DMS79 treated with DMSO at 0.1 percent for 48 hours (cell line): ENCODE results near the gene SFMBT2.

Experiments used
- DNase-seq: peaks from one replicate; lab custom pipeline; 2025; lab: John Stamatoyannopoulos, UW

SFMBT2 gene

DNA sequence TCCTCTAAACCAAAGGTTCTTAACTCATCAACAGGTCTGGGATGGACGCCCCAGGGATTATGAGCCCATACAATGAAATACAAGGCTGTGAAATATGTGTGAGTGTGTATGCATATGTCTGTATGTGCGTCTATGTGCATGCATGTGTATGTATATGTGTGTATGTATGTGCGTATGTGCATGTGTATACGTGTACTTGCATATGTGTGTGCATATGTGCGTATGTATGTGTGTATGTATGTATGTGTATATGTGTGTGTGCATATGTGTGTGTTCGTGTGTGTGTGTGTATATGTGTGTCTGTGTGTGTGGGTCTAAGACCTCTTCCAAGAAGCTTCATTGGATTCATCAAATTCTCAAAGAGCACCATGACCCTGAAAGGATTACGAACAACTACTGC, 112.3 kb downstream of the SFMBT2 start:
- DNase-seq = no peak

GRCh38 chr10:7297094-7297493, 113.7 kb downstream of the SFMBT2 start:
- DNase-seq = no peak

DNA sequence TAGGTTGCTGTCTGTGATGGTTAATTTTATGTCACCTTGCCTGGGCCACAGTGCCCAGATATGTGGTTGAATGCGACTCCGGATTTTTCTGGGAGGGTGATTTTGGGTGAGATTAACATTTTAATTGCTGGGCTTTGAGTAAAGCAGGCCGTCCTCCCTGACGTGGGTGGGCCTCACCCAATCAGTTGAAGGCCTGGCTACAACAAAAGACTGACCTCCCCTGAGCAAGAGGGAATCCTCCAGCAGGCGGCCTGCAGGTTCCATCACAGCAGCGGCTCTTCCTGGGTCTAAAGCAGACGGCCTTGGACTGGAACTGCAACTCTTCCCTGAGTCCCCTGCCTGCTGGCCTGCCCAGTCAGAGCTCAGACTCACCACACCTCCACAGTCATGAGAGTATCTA, 114.2 kb downstream of the SFMBT2 start:
- no peak for DNase-seq

GRCh38 chr10:7296076-7296475, 114.8 kb downstream of the SFMBT2 start:
- DNase-seq = no peak

DNA sequence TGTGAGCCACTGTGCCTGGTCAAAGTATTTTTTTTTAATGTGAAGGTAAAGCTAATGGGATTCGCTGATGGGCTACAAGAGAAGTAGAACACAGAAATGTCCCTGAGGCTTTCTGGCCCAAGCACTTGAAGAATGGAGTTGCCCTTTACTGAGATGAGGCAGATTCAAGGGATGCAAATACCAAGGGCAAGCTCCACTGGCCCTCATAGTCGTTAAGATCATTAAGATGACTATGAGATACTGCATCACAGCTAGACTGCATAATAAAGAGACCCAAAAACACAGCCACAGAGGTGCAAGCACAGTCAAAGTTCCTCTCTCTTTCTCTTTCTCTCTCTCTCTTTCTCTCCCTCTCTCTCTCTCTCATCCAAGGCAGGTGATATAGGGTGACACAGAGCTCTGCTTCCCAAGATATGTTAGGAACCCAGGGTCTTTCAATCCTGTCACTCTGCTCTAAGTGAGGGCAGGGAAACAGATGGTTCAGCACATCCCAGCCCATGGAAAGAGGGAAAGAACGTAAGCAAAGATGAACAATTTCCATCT, 117.4 kb downstream of the SFMBT2 start:
- no peak for DNase-seq

GRCh38 chr10:7291487-7292270, 119.2 kb downstream of the SFMBT2 start:
- DNase-seq = no peak

- DNase-seq = no peak
Measured at GRCh38 chr10:7288060-7288690, 122.7 kb downstream of the SFMBT2 start.

DNA sequence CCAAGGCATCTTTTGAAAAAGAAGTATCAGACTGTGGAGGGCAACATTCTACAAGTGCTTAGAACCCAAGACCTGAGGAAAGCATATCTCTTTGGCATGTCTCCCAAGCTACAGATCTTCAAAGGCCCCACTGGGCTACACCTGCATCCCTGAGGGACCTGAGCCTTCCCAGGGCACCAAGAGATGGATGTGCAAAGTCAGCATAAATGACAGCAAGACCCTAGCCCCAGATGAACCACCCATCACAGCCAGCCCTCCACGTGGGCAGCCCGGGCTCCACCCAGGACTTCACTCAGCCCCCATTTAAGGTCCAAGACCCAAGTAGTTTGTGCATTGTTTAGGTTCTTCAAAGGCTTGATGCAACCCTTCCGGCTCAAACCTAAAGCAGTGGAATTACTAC, 123.5 kb downstream of the SFMBT2 start:
- no peak for DNase-seq

DNA sequence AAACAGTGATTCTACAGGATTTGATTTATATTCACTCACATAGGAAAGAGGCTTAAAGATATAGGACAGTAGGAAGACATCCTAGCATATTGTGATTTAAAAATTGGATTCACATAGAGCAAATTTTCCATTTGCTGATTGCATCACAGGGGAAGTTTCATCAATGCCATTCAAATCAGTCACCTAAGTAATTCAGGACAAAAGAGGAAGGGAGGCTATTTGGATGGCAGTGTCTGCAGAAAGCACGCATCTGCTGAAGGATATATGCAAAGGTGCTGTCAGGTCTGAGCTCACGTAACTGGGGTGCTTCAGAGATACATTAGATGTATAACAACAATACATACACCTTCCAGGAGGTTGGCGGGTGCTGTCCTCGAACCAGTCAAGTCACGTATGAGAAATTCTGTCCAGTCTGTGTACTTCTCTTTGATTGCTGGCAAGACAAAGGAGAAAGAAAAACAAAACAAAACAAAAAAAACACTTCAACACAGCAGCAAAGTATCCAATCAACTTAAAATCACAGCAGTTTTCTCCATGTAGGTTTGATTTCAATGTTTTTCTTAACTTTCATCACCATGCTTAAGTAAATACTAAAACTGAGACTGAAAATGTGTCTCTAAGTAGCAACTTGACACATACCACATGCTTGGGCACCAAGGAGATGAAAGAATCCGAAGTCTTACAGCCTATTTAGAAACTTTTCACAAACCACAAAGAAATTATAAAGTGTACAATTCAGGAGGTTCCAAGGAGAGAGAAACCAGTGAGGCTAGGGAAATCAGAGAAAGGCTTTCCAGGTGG, 125.1 kb downstream of the SFMBT2 start:
- no peak for DNase-seq

DNA sequence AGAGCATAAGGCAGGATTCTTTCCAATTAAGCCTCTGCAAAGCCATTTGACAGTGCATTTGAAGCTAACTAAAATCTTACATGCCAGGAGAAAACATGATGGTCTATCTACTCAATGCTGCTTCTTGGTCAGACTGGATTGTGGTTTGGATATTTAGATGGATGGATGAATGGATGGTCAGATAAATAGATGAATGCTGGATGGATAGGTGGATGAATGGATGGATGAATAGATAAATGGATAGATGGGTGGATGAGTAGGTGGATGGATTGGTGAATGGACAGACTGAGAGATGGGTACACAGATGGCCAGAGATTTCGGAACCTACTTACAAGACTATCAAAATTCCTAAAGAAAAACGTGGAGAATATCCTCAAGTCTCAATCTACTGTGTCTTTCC, 127.6 kb downstream of the SFMBT2 start:
- no peak for DNase-seq

DNA sequence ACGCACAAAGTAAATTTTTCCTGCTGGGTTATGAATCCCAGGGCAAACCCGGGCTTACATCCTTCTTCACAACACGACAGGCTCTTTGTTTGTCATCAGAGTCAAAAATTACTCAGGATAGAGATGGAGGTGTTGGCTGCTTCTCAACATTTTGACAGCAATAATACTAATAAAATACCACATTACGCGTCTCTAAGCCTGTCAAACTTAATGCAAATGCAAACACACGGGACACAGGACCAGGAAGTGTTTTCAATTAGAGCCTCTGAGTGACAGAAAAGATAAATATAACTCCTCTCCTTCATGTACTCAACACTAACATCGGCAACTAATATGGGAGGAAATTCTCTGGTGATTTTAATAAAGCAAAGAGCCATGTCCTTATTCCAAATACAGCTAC, 128.4 kb downstream of the SFMBT2 start:
- DNase-seq = no peak

- DNase-seq = no peak
Measured at GRCh38 chr10:7281429-7281828, 129.4 kb downstream of the SFMBT2 start.

DNA sequence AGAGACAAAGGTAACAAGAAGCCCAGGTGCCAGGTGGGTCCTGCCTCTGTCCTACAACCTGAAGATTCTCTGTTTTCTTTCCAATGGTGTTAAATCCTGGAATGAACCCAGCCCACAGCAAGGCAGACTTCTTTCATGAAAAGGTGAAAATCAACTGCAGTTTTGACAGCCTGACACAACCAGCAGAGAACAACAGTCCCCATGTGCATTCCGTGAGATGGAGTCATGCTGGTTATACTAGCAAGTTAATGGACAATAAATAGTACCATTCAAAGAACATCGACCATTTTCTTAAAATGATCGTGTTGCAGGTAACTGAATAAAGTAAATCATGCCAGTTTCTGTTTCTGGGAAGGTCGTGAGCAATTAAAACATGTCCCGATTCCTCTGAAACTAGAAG, 131.5 kb downstream of the SFMBT2 start:
- DNase-seq = no peak

DNA sequence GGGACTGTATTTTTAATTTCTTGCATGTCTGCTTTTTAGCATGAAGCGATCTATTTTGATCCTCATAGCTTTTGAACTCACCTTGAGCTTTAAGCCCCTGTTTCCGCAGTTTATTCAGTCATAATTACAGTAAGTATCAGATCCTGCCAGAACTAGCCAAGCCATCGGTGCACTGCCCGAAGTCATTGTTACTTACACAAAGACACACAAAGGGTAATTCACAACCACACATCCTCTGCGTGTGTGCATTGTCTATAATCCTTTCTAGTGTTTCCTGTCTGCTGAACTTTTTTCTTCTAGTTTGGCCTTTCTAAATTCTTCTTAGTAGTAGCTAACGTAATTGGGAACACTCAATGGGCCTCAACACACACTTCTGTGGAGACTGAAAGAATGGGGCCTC, 133.0 kb downstream of the SFMBT2 start:
- no peak for DNase-seq

DNA sequence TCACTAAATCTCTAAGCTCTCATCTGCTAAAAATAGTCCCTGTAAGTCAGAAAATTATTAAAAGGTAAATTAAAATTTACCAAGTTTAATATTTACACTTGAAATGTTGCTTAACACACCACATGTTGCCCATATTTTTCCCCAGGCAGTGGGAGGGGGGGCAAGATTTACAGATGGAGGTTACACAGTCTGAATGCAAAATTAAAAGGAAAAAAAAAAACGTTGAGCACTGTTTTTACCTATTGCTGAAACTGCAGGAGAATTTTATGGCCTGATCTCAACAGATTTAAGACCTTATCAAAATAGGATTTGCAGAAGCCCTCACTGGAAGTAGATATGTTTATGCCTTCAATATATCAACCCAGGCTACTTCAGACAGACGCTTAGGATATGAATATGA, 133.4 kb downstream of the SFMBT2 start:
- DNase-seq = no peak

DNA sequence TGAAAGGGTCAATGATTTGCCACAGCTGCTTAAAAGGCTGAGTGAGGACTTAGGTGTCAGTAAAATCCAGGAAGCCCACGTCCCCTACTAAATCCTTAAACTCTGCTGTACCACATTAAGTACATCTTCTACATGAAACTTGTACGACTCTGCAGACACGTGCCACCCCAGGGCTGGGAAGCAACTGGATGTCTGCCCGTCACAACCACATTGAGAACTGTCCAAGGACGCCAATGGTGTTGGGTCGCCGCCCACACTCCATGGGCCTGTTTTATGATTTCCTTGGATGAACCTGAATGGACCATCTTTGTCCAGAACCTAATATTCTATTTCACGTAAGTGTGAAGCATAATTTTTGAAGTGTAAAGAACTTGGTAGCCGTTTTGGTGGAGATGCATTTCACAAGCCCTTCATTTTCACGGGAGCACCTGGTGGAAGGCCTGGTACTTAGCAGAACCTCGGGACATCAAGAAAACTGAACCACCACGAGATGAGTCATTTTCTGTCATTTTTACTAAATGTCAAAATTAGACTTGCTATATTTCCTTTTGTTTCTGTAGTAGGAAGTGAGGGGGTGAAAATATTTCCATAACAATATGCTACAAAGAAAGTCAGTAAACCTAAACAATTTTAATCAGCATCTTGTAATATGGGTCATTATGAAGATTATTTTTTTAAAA, 134.9 kb downstream of the SFMBT2 start:
- DNase-seq = no peak

DNA sequence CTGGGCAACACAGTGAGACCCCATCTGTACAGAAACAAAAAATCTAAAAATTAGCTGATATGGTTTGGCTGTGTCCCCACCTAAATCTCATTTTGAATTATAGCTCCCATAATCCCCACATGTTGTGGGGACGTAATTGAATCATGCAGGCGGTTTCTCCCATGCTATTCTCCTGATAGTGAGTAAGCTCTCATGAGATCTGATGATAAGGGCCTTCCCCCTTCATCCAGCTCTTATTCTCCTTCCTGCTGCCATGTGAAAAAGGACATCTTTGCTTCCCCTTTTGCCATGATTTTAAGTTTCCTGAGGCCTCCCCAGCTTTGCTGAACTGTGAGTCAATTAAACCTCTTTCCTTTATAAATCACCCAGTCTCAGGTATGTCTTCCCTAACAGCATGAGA, 136.5 kb downstream of the SFMBT2 start:
- DNase-seq = no peak

DNA sequence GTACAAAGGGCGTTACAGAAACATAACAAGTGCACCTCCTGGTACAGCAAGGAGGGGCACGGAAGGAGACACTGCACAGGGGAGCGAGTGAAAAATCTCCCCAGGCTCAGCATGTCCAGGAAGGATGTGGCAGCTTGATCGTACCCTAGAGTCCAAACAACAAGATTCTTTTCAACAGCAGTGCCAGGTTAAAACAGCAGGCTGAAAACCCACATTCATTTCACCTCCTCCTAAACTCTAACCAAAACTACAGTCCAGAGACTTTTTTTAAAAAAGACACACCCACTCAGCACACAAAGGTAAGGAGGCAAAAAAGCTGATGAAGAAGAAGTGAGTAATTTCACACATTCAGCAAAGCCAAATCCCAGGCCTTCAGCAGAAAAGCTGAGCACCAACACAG, 138.8 kb downstream of the SFMBT2 start:
- no peak for DNase-seq

DNA sequence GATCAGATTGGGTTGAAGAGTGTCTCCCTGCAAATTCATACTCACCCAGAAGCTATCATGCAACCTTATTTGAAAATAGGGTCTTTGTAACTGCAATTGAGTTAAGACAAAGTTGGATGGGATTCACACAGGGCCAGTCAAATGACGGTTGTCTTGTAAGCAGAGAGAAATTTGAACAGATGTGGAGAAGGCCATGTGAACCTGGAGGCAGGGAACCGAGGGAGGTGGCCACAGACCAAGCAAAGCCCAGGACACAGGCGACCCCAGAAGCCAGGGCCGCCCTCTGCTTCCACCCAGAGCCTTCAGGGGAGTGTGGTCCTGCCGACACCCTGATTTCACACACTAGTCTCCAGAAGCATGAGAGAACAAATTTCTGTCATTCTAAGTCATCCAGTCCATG, 140.8 kb downstream of the SFMBT2 start:
- no peak for DNase-seq

DNA sequence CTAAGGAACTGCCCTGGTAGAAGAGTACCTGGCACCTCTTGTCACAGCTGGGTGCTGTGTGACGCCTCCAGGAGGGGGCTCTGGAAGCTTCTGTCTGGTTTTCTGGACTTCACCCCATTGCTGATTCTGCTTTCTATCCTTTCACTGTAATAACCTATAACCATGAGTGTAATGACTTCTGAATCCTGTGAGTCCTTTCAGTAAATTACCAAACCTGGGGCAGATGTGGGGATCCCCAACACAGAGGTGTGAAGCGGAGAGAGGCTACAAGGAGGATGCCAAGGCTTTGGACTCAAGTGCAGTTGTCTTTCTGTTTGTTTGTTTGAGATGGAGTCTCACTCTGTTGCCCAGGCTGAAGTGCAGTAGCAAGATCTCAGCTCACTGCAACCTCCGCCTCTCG, 143.7 kb downstream of the SFMBT2 start:
- no peak for DNase-seq

DNA sequence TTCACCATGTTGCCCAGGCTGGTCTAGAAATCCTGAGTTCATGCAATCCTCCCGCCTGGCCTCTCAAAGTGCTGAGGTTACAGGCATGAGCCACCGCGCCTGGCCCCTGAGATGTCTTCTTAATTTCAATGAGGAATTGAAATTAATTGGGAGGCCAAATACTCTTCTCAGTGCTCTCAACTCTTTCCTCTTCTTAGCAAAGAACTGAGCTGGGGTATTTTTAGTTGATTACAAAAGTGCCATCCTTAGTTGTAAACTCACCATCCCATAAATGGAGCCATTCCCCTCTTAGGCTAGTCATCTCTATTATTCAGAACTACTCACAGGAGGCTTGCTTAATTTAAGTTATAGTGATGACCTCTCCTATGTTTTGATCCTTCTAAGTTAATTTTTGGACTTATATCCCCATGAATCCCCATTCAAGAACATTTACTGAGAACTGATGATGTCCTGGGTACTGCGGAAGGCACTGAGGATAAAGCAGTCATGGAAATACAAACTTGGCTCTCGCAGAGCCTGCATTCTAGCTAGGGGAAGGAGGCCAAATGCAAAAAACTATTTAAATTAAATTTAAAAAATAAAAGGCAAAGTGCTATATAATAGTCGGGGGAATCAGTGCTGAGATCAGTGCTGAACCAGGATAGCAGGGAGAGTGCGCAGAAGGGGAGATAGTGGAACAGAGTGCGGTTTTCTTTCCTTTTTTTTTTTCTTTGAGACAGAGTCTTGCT, 145.3 kb downstream of the SFMBT2 start:
- no peak for DNase-seq
